ENCODE data around the gene MS4A4E. TPM values are rescaled to one million over a fixed set of nuclear protein-coding genes. Genes with fewer than 3 reads are reported as not detected.

Gene MS4A4E
- not detected in 2 replicates for total RNA-seq

GRCh38 chr11:60242740-60243239 lies at the start of gene MS4A4E:
TSS of gene MS4A4E (minus strand) at chr11:60243137. CDS start at chr11:60230055, 13,082 bp downstream.

GRCh38 chr11:60280412-60280811 lies 37.5 kb upstream of the MS4A4E start, which contains the start of gene MS4A4A:
TSS of gene MS4A4A (plus strand) at chr11:60280666. CDS start at chr11:60280676, 10 bp downstream.

GRCh38 chr11:60182541-60183330 lies 60.2 kb downstream of the MS4A4E start, which contains the start of gene MS4A6A:
TSS of gene MS4A6A (minus strand) at chr11:60183083. CDS start at chr11:60181727, 1,356 bp downstream.

Other genes with a start within 250 kb of the MS4A4E start
- gene OOSP4B, start 226.0 kb downstream of the MS4A4E start, total RNA-seq: not detected in 2 replicates
- gene OOSP2, start 202.7 kb downstream of the MS4A4E start, total RNA-seq: not detected in 2 replicates
- not detected in 2 replicates for gene MS4A3, start 186.5 kb downstream of the MS4A4E start, total RNA-seq
- 0.03 TPM in 1 of 2 replicates, not detected in the other for gene MS4A2, start 154.5 kb downstream of the MS4A4E start, total RNA-seq
- gene MS4A6A, start 60.1 kb downstream of the MS4A4E start, total RNA-seq: not detected in 2 replicates
- not detected in 2 replicates for gene MS4A4A, start 37.5 kb upstream of the MS4A4E start, total RNA-seq
- gene MS4A6E, start 84.1 kb upstream of the MS4A4E start, total RNA-seq: not detected in 2 replicates
- gene MS4A7, start 135.4 kb upstream of the MS4A4E start, total RNA-seq: not detected in 2 replicates
- gene MS4A14, start 153.3 kb upstream of the MS4A4E start, total RNA-seq: not detected in 2 replicates
- gene MS4A5, start 186.4 kb upstream of the MS4A4E start, total RNA-seq: not detected in 2 replicates
- not detected in 2 replicates for gene MS4A1, start 212.7 kb upstream of the MS4A4E start, total RNA-seq
- not detected in 2 replicates for gene MS4A12, start 249.6 kb upstream of the MS4A4E start, total RNA-seq